ENCODE measurements around the gene ESPN. TPM values are rescaled to one million over a fixed set of nuclear protein-coding genes. Genes with fewer than 3 reads are reported as not detected.

Gene ESPN
- total RNA-seq, 1 experiment from 2014 or later, result 53.1 TPM

DNA sequence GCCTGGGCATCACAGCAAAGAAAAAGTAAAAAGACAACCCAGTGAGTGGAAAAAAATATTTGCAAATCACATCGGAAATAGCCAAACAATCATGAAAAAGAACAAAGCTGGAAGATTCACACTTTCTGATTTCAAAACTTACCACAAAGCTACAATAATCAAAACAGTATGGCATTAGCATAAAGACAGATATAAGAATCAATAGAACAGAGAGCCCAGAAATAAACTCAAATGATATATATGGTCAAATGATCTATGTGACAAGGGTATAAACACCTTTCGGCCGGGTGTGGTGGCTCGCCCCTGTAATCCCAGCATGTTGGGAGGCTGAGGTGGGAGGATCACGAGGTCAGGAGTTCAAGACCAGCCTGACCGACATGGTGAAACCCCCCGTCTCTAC is 44.5 kb upstream of the ESPN start:
- peaks cover 24% of the 10 kb centered on the region; the same call in 1 of the 2 replicates for H3K79me2 ChIP-seq (ENCODE audit: insufficient read depth, low read length)
- no peaks in the 10 kb centered on the region for H4K20me1 ChIP-seq (ENCODE audit: control insufficient read depth, insufficient read depth, insufficient read length)

More for the DNA sequence above, 44.5 kb upstream of the ESPN start:
- Histone ChIP-seq H3K14ac (ENCODE audit: insufficient read depth, low read length) (no peak overlapping the region), H4K91ac (ENCODE audit: insufficient read length, low read depth, low read length) (no peak overlapping the region), H2AK5ac (ENCODE audit: insufficient read length, low read length) (no peak overlapping the region), H3K9ac (ENCODE audit: extremely low read depth, insufficient read length, low read length) (no peak overlapping the region), H3K4me1 (ENCODE audit: insufficient read depth, low read length) (no peaks in the 10 kb centered on the region), H3T11ph (ENCODE audit: low read length) (no peak overlapping the region), H3K23me2 (ENCODE audit: insufficient read length, low read depth, low read length, poor library complexity, severe bottlenecking) (no peaks in the 10 kb centered on the region), H3K27ac (ENCODE audit: insufficient read length, low read depth, low read length) (no peak overlapping the region), H2AFZ (ENCODE audit: low read length) (no peak overlapping the region), H2BK15ac (ENCODE audit: low read depth, low read length) (no peak overlapping the region), H2BK20ac (ENCODE audit: low read depth, low read length, poor library complexity, severe bottlenecking) (no peak overlapping the region), H2BK12ac (ENCODE audit: insufficient read length, low read depth, low read length) (no peak overlapping the region), H2BK120ac (ENCODE audit: low read depth, low read length, poor library complexity, severe bottlenecking) (no peak overlapping the region), H3K18ac (ENCODE audit: insufficient read length, low read depth, low read length) (no peak overlapping the region), H3K27me3 (ENCODE audit: insufficient read depth, low read length) (no peaks in the 10 kb centered on the region), H4K8ac (replicated peaks; ENCODE audit: insufficient read length, low read depth, low read length) (no peak overlapping the region), H4K5ac (ENCODE audit: insufficient read length, low read depth, low read length) (no peak overlapping the region), H2BK5ac (ENCODE audit: insufficient read length, low read length) (no peak overlapping the region), H3K56ac (ENCODE audit: insufficient read length, low read depth, low read length) (no peak overlapping the region), H3K23ac (ENCODE audit: insufficient read length, low read depth, low read length) (no peak overlapping the region), H3K4me2 (ENCODE audit: insufficient read depth, insufficient read length, low read length) (no peak overlapping the region), H3K4ac (ENCODE audit: low read depth, low read length) (no peak overlapping the region), H3K79me1 (ENCODE audit: insufficient read depth, low read depth, low read length, poor library complexity, severe bottlenecking) (no peaks in the 10 kb centered on the region), H3K9me3 (ENCODE audit: control insufficient read depth, low read depth, low read length) (no peaks in the 10 kb centered on the region)
- no peak for DNase-seq
- TF ChIP-seq CTCF (conservative IDR thresholded peaks at IDR 0.05), result no peak
- WGBS (ENCODE audit: extremely low coverage, insufficient read length, low lambda C conversion rate), result no CpG with 5 or more reads among the region's 7 CpGs
- Mint-ChIP-seq H3K27me3 (ENCODE audit: low read depth) (no peaks in the 10 kb centered on the region), H3K4me3 (no peak overlapping the region), H3K36me3 (ENCODE audit: insufficient read depth in 1 of 3, low read depth in 3 of 3) (peaks cover 4 to 16% (median 8%) of the 10 kb centered on the region in 3 experiments), H3K4me1 (peaks cover 12 to 13% of the 10 kb centered on the region in 2 experiments), H3K9me3 (peaks cover 10 to 13% of the 10 kb centered on the region in 2 experiments; a peak in 4 of 5 replicates), H3K27ac (no peak overlapping the region)
